ENCODE data around the gene XYLT2. TPM values are rescaled to one million over a fixed set of nuclear protein-coding genes. Genes with fewer than 3 reads are reported as not detected.

The XYLT2 gene
- total RNA-seq, 1 experiment from 2014 or later, result 39.7 TPM

DNA sequence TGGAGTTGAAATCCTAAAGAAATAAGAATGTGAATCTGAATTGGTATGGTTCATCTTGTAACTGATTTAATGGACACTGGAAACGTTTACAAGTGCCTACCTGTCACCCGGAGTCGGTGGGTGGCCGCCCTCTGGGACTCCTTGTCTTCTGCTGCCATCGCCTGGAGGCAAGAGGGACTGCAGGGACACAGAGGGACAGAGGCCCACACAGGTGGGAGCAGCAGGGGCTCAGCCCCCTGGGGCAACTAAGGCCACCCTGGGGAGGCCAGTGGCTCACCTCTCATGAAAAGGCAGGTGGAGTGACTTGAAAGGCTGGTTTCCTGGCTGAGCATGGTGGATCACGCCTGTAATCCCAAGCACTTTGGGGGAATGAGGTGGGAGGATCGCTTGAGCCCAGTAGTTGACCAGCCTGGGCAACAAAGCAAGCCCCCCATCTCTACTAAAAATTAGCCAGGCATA, 48.5 kb upstream of the XYLT2 start (continued):
- no peak for TF ChIP-seq ZNF232 (CRISPR knock-in tag; IDR thresholded peaks at IDR 0.05)
- TF ChIP-seq RORB (CRISPR knock-in tag; IDR thresholded peaks at IDR 0.05), result no peak
- no peak for TF ChIP-seq SMAD3 (CRISPR knock-in tag; IDR thresholded peaks at IDR 0.05; ENCODE audit: borderline replicate concordance)
- TF ChIP-seq ZNF396 (CRISPR knock-in tag; IDR thresholded peaks at IDR 0.05; ENCODE audit: borderline replicate concordance), result no peak
- no peak for TF ChIP-seq NR1H2 (CRISPR knock-in tag; IDR thresholded peaks at IDR 0.05)
- TF ChIP-seq STAT6 (CRISPR knock-in tag; conservative IDR thresholded peaks at IDR 0.05; ENCODE audit: low read depth), result no peak
- TF ChIP-seq JAZF1 (CRISPR knock-in tag; IDR thresholded peaks at IDR 0.05), result no peak
- TF ChIP-seq, protein P1, sequence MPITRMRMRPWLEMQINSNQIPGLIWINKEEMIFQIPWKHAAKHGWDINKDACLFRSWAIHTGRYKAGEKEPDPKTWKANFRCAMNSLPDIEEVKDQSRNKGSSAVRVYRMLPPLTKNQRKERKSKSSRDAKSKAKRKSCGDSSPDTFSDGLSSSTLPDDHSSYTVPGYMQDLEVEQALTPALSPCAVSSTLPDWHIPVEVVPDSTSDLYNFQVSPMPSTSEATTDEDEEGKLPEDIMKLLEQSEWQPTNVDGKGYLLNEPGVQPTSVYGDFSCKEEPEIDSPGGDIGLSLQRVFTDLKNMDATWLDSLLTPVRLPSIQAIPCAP (CRISPR knock-in tag; IDR thresholded peaks at IDR 0.05), result no peak
- no peak for TF ChIP-seq JUN (CRISPR knock-in tag; IDR thresholded peaks at IDR 0.05)
- TF ChIP-seq FOXK1 (CRISPR knock-in tag; IDR thresholded peaks at IDR 0.05), result no peak
- no peak for TF ChIP-seq ATF6 (CRISPR knock-in tag; IDR thresholded peaks at IDR 0.05)
- no peak for TF ChIP-seq FOXP4 (CRISPR knock-in tag; IDR thresholded peaks at IDR 0.05)
- TF ChIP-seq MYBL2 (CRISPR knock-in tag; IDR thresholded peaks at IDR 0.05), result no peak

DNA sequence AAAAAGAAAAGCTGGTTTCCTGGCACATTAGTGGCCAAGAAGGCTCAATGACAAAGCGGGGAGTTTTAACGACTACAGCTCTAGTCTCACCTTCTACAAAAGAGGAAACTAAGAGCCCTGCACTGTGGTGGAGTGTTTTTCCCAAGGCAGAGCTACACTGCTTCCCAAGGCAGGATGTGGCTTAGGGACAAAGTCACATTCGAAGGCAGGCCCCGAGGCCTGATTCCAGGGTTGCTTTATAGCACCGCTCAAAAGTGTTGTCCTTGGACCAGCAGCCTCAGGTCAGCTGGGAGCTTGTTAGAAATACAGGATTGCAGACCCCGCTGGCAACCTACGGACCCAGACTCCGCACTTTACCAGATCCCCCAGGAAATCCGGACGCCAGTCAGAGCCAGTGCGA, 47.9 kb upstream of the XYLT2 start:
- Mint-ChIP-seq H3K9me3 (no peaks in the 10 kb centered on the region), H3K36me3 (no peaks in the 10 kb centered on the region), H3K4me1 (peaks cover 11% of the 10 kb centered on the region), H3K27me3 (ENCODE audit: low read depth) (peaks cover 7% of the 10 kb centered on the region), H3K4me3 (no peak overlapping the region), H3K27ac (no peak overlapping the region)
- CTCF ChIA-PET, result interaction anchor here (0.6 to 9.0 kb wide), 31 partner anchors 8 to 206 kb away, joined by 3 to 183 read pairs (median 4); partner anchors contain the start of genes COL1A1, LRRC59, PDK2 and SGCA
- peak; percentile 19 for ATAC-seq
- no peak for DNase-seq (ENCODE audit: low spot score)
- POLR2A ChIA-PET, result interaction anchor here (2.2 kb wide), 1 partner anchor 98 kb away, joined by 9 read pairs; no protein-coding TSS in a partner anchor
- no peak for TF ChIP-seq PREB (CRISPR knock-in tag; IDR thresholded peaks at IDR 0.05; ENCODE audit: borderline replicate concordance)
- no peak for TF ChIP-seq GRHL2 (CRISPR knock-in tag; IDR thresholded peaks at IDR 0.05; ENCODE audit: insufficient replicate concordance, severe bottlenecking)
- no peak for TF ChIP-seq MLX (CRISPR knock-in tag; IDR thresholded peaks at IDR 0.05)
- TF ChIP-seq ZNF532 (CRISPR knock-in tag; IDR thresholded peaks at IDR 0.05; ENCODE audit: borderline replicate concordance), result no peak
- no peak for TF ChIP-seq NR3C1 (CRISPR knock-in tag; conservative IDR thresholded peaks at IDR 0.05; ENCODE audit: low read depth)
- TF ChIP-seq ETV6 (CRISPR knock-in tag; IDR thresholded peaks at IDR 0.05), result no peak
- TF ChIP-seq ATF3 (CRISPR knock-in tag; conservative IDR thresholded peaks at IDR 0.05), result no peak
- no peak for TF ChIP-seq MXD4 (CRISPR knock-in tag; IDR thresholded peaks at IDR 0.05; ENCODE audit: borderline replicate concordance)
- TF ChIP-seq PRRX2 (CRISPR knock-in tag; IDR thresholded peaks at IDR 0.05), result no peak
